Measurements from ENCODE around the gene SHISA9. TPM values are rescaled to one million over a fixed set of nuclear protein-coding genes. Genes with fewer than 3 reads are reported as not detected.

Gene SHISA9
- total RNA-seq, 1 donor from 2014 or later = 0.18 TPM

- Mint-ChIP-seq H3K36me3 (ENCODE audit: low read depth) (no peaks in the 10 kb centered on the region), H3K4me3 (no peak overlapping the region), H3K27me3 (ENCODE audit: insufficient read depth) (no peaks in the 10 kb centered on the region), H3K27ac (no peak overlapping the region), H3K4me1 (ENCODE audit: low read depth) (no peaks in the 10 kb centered on the region), H3K9me3 (peaks cover 14% of the 10 kb centered on the region)
- intact Hi-C loops (cut with micrococcal nuclease) = no loop called here
- no peak for DNase-seq (ENCODE audit: low spot score)
Measured at GRCh38 chr16:13168091-13168572, 266.7 kb downstream of the SHISA9 start.

- Mint-ChIP-seq H3K27ac (no peak overlapping the region), H3K4me3 (no peak overlapping the region), H3K27me3 (ENCODE audit: insufficient read depth) (no peaks in the 10 kb centered on the region), H3K4me1 (ENCODE audit: low read depth) (no peaks in the 10 kb centered on the region), H3K9me3 (peaks cover 6% of the 10 kb centered on the region), H3K36me3 (ENCODE audit: low read depth) (no peaks in the 10 kb centered on the region)
- no peak for DNase-seq (ENCODE audit: low spot score)
- intact Hi-C loops (cut with micrococcal nuclease) = no loop called here
Measured at GRCh38 chr16:13171313-13171712, 269.9 kb downstream of the SHISA9 start.

- intact Hi-C loops (cut with micrococcal nuclease) = no loop called here
- H3K9me3 Mint-ChIP-seq = peaks cover 3% of the 10 kb centered on the region
- peaks cover 2% of the 10 kb centered on the region for H3K27me3 Mint-ChIP-seq (ENCODE audit: insufficient read depth)
- no peak overlapping the region for H3K27ac Mint-ChIP-seq
- no peak overlapping the region for H3K4me3 Mint-ChIP-seq
- no peaks in the 10 kb centered on the region for H3K36me3 Mint-ChIP-seq (ENCODE audit: low read depth)
- no peak for DNase-seq (ENCODE audit: low spot score)
- H3K4me1 Mint-ChIP-seq (ENCODE audit: low read depth) = no peaks in the 10 kb centered on the region
Measured at GRCh38 chr16:13176711-13177110, 275.3 kb downstream of the SHISA9 start.

- no peak for DNase-seq (ENCODE audit: low spot score)
- Mint-ChIP-seq H3K36me3 (ENCODE audit: low read depth) (no peaks in the 10 kb centered on the region), H3K27ac (no peak overlapping the region), H3K27me3 (ENCODE audit: insufficient read depth) (peaks cover 2% of the 10 kb centered on the region), H3K4me1 (ENCODE audit: low read depth) (no peaks in the 10 kb centered on the region), H3K9me3 (peaks cover 6% of the 10 kb centered on the region), H3K4me3 (no peak overlapping the region)
- intact Hi-C loops (cut with micrococcal nuclease) = no loop called here
Measured at GRCh38 chr16:13178318-13178717, 276.9 kb downstream of the SHISA9 start.

- no peaks in the 10 kb centered on the region for H3K4me1 Mint-ChIP-seq (ENCODE audit: low read depth)
- H3K27me3 Mint-ChIP-seq (ENCODE audit: insufficient read depth) = peaks cover 2% of the 10 kb centered on the region
- H3K36me3 Mint-ChIP-seq (ENCODE audit: low read depth) = no peaks in the 10 kb centered on the region
- H3K27ac Mint-ChIP-seq = no peak overlapping the region
- intact Hi-C loops (cut with micrococcal nuclease) = no loop called here
- no peak for DNase-seq (ENCODE audit: low spot score)
- H3K9me3 Mint-ChIP-seq = peaks cover 6% of the 10 kb centered on the region
- no peak overlapping the region for H3K4me3 Mint-ChIP-seq
Measured at GRCh38 chr16:13181432-13181831, 280.0 kb downstream of the SHISA9 start.

- Mint-ChIP-seq H3K27me3 (ENCODE audit: insufficient read depth) (peaks cover 2% of the 10 kb centered on the region), H3K4me1 (ENCODE audit: low read depth) (no peaks in the 10 kb centered on the region), H3K9me3 (peaks cover 8% of the 10 kb centered on the region), H3K4me3 (no peak overlapping the region), H3K36me3 (ENCODE audit: low read depth) (no peaks in the 10 kb centered on the region), H3K27ac (no peak overlapping the region)
- intact Hi-C loops (cut with micrococcal nuclease) = no loop called here
- DNase-seq (ENCODE audit: low spot score) = no peak
Measured at GRCh38 chr16:13186813-13187212, 285.4 kb downstream of the SHISA9 start.

GRCh38 chr16:13189250-13189649 lies 287.9 kb downstream of the SHISA9 start:
- H3K4me3 Mint-ChIP-seq = no peak overlapping the region
- peaks cover 6% of the 10 kb centered on the region for H3K9me3 Mint-ChIP-seq
- H3K4me1 Mint-ChIP-seq (ENCODE audit: low read depth) = no peaks in the 10 kb centered on the region
- DNase-seq (ENCODE audit: low spot score) = no peak
- peaks cover 2% of the 10 kb centered on the region for H3K27me3 Mint-ChIP-seq (ENCODE audit: insufficient read depth)
- no peak overlapping the region for H3K27ac Mint-ChIP-seq
- H3K36me3 Mint-ChIP-seq (ENCODE audit: low read depth) = no peaks in the 10 kb centered on the region
- intact Hi-C loops (cut with micrococcal nuclease) = no loop called here

- no peaks in the 10 kb centered on the region for H3K36me3 Mint-ChIP-seq (ENCODE audit: low read depth)
- H3K27me3 Mint-ChIP-seq (ENCODE audit: insufficient read depth) = peaks cover 2% of the 10 kb centered on the region
- intact Hi-C loops (cut with micrococcal nuclease) = no loop called here
- H3K4me3 Mint-ChIP-seq = no peak overlapping the region
- H3K9me3 Mint-ChIP-seq = peaks cover 6% of the 10 kb centered on the region
- DNase-seq (ENCODE audit: low spot score) = no peak
- H3K27ac Mint-ChIP-seq = no peak overlapping the region
- no peaks in the 10 kb centered on the region for H3K4me1 Mint-ChIP-seq (ENCODE audit: low read depth)
Measured at GRCh38 chr16:13193721-13194120, 292.3 kb downstream of the SHISA9 start.

GRCh38 chr16:13194766-13195165 lies 293.4 kb downstream of the SHISA9 start:
- intact Hi-C loops (cut with micrococcal nuclease) = no loop called here
- H3K4me3 Mint-ChIP-seq = no peak overlapping the region
- H3K4me1 Mint-ChIP-seq (ENCODE audit: low read depth) = no peaks in the 10 kb centered on the region
- H3K36me3 Mint-ChIP-seq (ENCODE audit: low read depth) = no peaks in the 10 kb centered on the region
- DNase-seq (ENCODE audit: low spot score) = no peak
- H3K9me3 Mint-ChIP-seq = peaks cover 6% of the 10 kb centered on the region
- H3K27ac Mint-ChIP-seq = no peak overlapping the region
- H3K27me3 Mint-ChIP-seq (ENCODE audit: insufficient read depth) = peaks cover 2% of the 10 kb centered on the region

GRCh38 chr16:13203725-13204124 lies 302.3 kb downstream of the SHISA9 start:
- Mint-ChIP-seq H3K4me3 (no peak overlapping the region), H3K9me3 (no peaks in the 10 kb centered on the region), H3K4me1 (ENCODE audit: low read depth) (no peaks in the 10 kb centered on the region), H3K27me3 (ENCODE audit: insufficient read depth) (no peaks in the 10 kb centered on the region), H3K27ac (no peak overlapping the region), H3K36me3 (ENCODE audit: low read depth) (no peaks in the 10 kb centered on the region)
- DNase-seq (ENCODE audit: low spot score) = no peak
- intact Hi-C loops (cut with micrococcal nuclease) = no loop called here

GRCh38 chr16:13205352-13205751 lies 304.0 kb downstream of the SHISA9 start:
- H3K27ac Mint-ChIP-seq = no peak overlapping the region
- no peak overlapping the region for H3K4me3 Mint-ChIP-seq
- no peaks in the 10 kb centered on the region for H3K36me3 Mint-ChIP-seq (ENCODE audit: low read depth)
- H3K9me3 Mint-ChIP-seq = no peaks in the 10 kb centered on the region
- H3K4me1 Mint-ChIP-seq (ENCODE audit: low read depth) = no peaks in the 10 kb centered on the region
- no peaks in the 10 kb centered on the region for H3K27me3 Mint-ChIP-seq (ENCODE audit: insufficient read depth)
- intact Hi-C loops (cut with micrococcal nuclease) = no loop called here
- DNase-seq (ENCODE audit: low spot score) = no peak

- H3K9me3 Mint-ChIP-seq = no peaks in the 10 kb centered on the region
- intact Hi-C loops (cut with micrococcal nuclease) = no loop called here
- H3K27ac Mint-ChIP-seq = no peak overlapping the region
- no peaks in the 10 kb centered on the region for H3K4me1 Mint-ChIP-seq (ENCODE audit: low read depth)
- no peaks in the 10 kb centered on the region for H3K27me3 Mint-ChIP-seq (ENCODE audit: insufficient read depth)
- no peak overlapping the region for H3K4me3 Mint-ChIP-seq
- DNase-seq (ENCODE audit: low spot score) = no peak
- H3K36me3 Mint-ChIP-seq (ENCODE audit: low read depth) = no peaks in the 10 kb centered on the region
Measured at GRCh38 chr16:13206606-13207005, 305.2 kb downstream of the SHISA9 start.

GRCh38 chr16:13207151-13207550 lies 305.8 kb downstream of the SHISA9 start:
- intact Hi-C loops (cut with micrococcal nuclease) = no loop called here
- H3K36me3 Mint-ChIP-seq (ENCODE audit: low read depth) = no peaks in the 10 kb centered on the region
- no peak overlapping the region for H3K4me3 Mint-ChIP-seq
- H3K4me1 Mint-ChIP-seq (ENCODE audit: low read depth) = no peaks in the 10 kb centered on the region
- H3K9me3 Mint-ChIP-seq = peaks cover 4% of the 10 kb centered on the region
- H3K27ac Mint-ChIP-seq = no peak overlapping the region
- no peaks in the 10 kb centered on the region for H3K27me3 Mint-ChIP-seq (ENCODE audit: insufficient read depth)
- no peak for DNase-seq (ENCODE audit: low spot score)

- H3K27me3 Mint-ChIP-seq (ENCODE audit: insufficient read depth) = no peaks in the 10 kb centered on the region
- no peaks in the 10 kb centered on the region for H3K4me1 Mint-ChIP-seq (ENCODE audit: low read depth)
- no peaks in the 10 kb centered on the region for H3K36me3 Mint-ChIP-seq (ENCODE audit: low read depth)
- no peak for DNase-seq (ENCODE audit: low spot score)
- peaks cover 19% of the 10 kb centered on the region for H3K9me3 Mint-ChIP-seq
- intact Hi-C loops (cut with micrococcal nuclease) = no loop called here
- H3K4me3 Mint-ChIP-seq = no peak overlapping the region
- H3K27ac Mint-ChIP-seq = no peak overlapping the region
Measured at GRCh38 chr16:13223666-13224065, 322.3 kb downstream of the SHISA9 start.
